Left cardiac atrium (tissue), 4 donors: ENCODE results near the gene SHROOM1. TPM values are rescaled to one million over a fixed set of nuclear protein-coding genes. Genes with fewer than 3 reads are reported as not detected.

Experiments used
- ATAC-seq, 2 donors: fragments of 200-7000 bp; cut with Tn5 transposase; one replicate each; pipeline ENCODE4 v1.9.1; 2020; ENCODE audit warnings: mild to moderate bottlenecking in 2 of 2, moderate library complexity in 2 of 2
- DNase-seq: peaks from one replicate; pipeline ENCODE4 v3.0.0-alpha.2; 2020
- intact Hi-C, 2 donors: fragments of 100-400 bp; cut with DNase I; formaldehyde crosslinking; loops; one replicate each; pipeline versions ENCODE4 v1.14.1 to v1.15.1; 2022 to 2023
- total RNA-seq, 2 donors: library from RNA; stranded (reverse); fragmentation: NEBNext Ultra II Directional; extraction: Animal tissue kit (Norgen Biotek cat#: 25700); gene quantifications; one replicate each; pipeline ENCODE4 v1.2.1, GENCODE V29; 2021
- donor health status: DM: no; HTN: yes; CAD: no.
- donor health status: DM: no; HTN: yes; CAD: no; lungs with severe emphysema.
- donor health status: DM: yes; HTN: yes; CAD: no.
- donor health status: Dilated cardiomyopathy.

Gene SHROOM1
- total RNA-seq, 2 donors from 2014 or later: 6.1 to 7.2 TPM

GRCh38 chr5:132827943-132828673 lies 2.3 kb downstream of the SHROOM1 start:
- ATAC-seq: no peak
- intact Hi-C loops: loop anchor here in 1 of 2 donors (10.0 kb wide), 1 partner anchor 453 kb away; no protein-coding TSS in a partner anchor
- DNase-seq: no peak

DNA sequence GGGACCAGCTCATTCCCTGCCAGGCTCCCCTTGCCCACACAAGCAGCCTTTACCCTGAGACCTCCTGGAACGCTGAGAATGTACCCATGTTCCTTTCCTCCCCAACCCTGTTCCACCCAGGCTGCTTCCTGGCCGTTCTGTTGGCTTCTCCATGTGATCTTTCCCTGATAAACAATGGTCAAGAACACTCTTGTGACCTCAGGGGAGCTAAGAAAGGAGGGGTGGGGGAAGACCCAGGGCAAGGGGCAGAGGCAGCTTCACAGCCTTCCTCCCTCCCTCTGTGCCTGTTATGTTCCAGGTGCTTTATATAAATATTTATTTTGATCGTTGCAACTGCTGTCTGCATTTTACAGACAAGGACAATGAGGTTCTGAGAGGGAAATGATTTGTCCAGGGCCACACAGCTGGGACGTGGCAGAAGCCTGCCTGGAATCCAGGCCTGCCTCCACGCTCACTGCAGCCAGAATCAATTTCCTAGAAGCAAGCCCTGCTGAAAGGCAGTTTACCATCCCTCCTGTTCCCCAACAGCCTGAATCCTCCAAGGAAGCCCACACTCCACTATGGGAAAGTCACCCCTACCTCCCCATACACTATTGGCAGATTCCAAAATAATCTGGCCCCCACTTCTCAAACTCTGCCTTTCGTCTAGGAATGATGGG lies 3.9 kb downstream of the SHROOM1 start:
- ATAC-seq (no peak), DNase-seq (no peak)
- intact Hi-C loops: loop anchor here in 1 of 2 donors (10.0 kb wide), 1 partner anchor 452 kb away; no protein-coding TSS in a partner anchor

DNA sequence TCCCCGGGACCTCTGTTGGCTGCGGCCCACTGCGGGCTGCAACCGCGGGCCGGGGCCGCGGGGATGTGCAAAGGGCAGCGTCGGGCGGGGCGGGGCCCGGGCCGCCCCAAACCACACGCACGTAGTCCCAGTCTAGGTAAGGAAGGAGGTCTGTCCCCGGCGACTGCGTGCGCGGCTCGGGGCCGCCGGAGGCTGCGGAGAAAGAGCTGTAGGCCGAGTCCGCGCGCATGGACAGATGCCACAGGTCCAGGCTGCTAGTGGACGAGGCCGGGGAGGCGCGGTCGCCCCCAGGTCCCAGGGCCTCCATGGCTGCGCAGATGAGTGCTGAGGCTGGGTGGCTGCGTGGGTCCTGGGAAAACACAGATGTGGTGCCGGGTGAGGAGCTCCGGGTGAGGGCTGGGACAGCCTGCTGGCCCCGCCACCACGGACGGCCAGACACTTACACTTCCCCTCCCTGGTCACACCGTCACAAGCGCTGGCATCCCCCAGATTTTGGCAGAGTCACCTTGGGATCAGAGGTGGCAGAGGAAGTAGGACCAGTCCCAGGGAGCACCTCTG lies 4.5 kb downstream of the SHROOM1 start:
- ATAC-seq (no peak), DNase-seq (no peak)
- intact Hi-C loops: loop anchor here in 1 of 2 donors (10.0 kb wide), 1 partner anchor 451 kb away; no protein-coding TSS in a partner anchor

GRCh38 chr5:132825033-132825833 lies 5.2 kb downstream of the SHROOM1 start:
- intact Hi-C loops: loop anchor here in 1 of 2 donors (10.0 kb wide), 1 partner anchor 450 kb away; no protein-coding TSS in a partner anchor
- DNase-seq (no peak), ATAC-seq (no peak)

DNA sequence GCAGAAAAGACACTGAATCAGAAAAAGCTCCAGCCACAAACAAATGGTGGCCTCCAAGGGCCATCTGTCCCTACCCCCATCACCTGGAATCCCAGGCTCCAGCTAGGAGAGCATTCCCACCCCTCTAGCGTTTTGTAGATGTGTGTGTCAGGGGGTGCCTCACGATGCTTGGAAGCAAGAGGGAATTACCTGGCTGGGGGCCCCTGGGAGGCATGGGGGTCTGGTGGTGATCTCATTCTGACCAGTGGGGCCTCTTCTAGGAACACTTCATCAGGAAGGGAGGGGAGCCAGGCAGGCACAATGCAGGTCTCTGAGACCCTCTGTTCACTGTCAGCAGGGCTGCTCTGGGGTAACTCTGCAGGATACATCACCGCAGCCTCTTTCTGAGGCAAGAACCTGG lies 6.0 kb downstream of the SHROOM1 start:
- DNase-seq (no peak), ATAC-seq (no peak)
- intact Hi-C loops: loop anchor here (5.0 to 10.0 kb wide), 2 partner anchors 442 to 450 kb away; no protein-coding TSS in a partner anchor

GRCh38 chr5:132823481-132824050 lies 6.9 kb downstream of the SHROOM1 start:
- no peak for DNase-seq

GRCh38 chr5:132822650-132823480 lies 7.6 kb downstream of the SHROOM1 start:
- intact Hi-C loops: loop anchor here (5.0 to 10.0 kb wide), 2 partner anchors 441 to 448 kb away; no protein-coding TSS in a partner anchor
- ATAC-seq: peak; percentile 5 to 14
- no peak for DNase-seq

More at GRCh38 chr5:132823481-132824050, 6.9 kb downstream of the SHROOM1 start:
- no peak for ATAC-seq
- intact Hi-C loops: loop anchor here (5.0 to 10.0 kb wide), 2 partner anchors 441 to 449 kb away; no protein-coding TSS in a partner anchor

- ATAC-seq: peak in 1 of 2 donors; percentile 3
Observed at GRCh38 chr5:132821791-132822190, 8.7 kb downstream of the SHROOM1 start.

DNA sequence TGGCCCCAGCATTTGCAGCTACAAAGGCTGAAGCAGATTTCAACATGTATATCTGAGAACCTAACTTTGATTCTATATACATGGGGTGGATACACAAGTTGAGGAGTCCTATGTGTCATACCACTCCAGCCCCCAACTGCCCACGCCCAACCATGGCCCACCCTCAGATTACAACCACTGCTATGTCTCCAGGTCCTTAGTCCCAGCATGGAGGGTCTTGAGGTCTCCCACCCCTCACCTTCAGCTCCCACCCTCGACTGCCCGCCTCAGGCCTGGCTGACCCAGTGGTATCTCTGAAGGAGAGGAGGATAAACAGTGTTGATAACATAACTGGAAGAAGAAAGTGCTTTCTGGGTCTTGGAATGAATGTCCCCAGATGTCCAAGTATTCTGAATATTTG lies 9.1 kb downstream of the SHROOM1 start:
- intact Hi-C loops: loop anchor here (5.0 to 10.0 kb wide), 2 partner anchors 439 to 447 kb away; no protein-coding TSS in a partner anchor
- ATAC-seq (no peak), DNase-seq (no peak)

More at GRCh38 chr5:132821791-132822190, 8.7 kb downstream of the SHROOM1 start:
- DNase-seq: no peak
- intact Hi-C loops: loop anchor here (5.0 to 10.0 kb wide), 2 partner anchors 439 to 447 kb away; no protein-coding TSS in a partner anchor

DNA sequence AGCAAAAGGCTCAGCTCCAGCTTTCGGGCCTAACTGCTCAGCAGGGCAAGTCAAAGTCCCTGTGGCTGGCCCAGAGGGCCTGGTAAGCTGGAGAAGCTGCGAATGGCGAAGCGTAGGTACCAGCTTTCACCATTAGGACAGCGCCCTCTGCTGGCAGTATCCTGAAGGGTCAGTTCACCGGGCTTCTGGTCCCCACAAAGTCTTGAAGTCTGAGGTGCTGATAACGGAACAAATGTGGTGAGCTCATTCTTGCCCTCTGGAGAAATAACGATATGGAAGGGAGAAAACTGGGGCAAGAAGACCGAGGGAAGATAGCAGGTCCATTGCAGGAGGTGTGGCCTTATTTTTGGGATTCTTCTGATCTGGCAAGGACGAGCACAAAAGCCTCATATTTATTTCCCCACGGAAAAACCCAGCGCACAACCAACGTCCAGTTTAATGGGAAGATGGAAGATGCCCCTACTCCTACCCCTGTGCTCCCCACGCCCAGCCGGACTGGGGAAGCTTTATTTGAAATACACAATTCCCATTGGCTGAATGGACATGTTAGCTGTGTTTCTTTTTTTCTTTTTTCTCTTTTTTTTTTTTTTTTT lies 10.2 kb downstream of the SHROOM1 start:
- intact Hi-C loops: loop anchor here (5.0 to 10.0 kb wide), 2 partner anchors 438 to 445 kb away; no protein-coding TSS in a partner anchor
- peak; percentile 85 to 88 for ATAC-seq
- peak; percentile 92 for DNase-seq

DNA sequence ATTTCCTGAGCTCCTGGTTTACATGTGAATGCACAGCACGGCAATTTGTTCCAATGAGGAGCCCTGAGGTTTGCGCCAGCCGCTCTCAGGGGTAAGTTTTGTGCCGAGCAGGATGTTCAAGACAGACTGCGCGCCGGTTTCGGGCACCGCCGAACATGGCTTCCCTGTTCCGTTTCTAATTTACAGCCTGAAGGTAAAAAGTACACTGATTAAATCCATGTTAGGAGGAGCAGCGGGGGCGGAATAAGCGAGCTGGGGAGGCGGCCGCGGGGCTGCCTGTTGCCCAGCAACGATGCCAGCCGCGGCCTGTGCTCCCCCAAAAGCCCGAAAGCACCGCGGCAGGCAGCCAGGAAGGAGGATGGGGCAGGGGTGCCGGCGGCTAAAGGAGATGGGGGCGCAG lies 11.0 kb downstream of the SHROOM1 start:
- ATAC-seq: no peak
- DNase-seq: no peak
- intact Hi-C loops: loop anchor here in 1 of 2 donors (10.0 kb wide), 1 partner anchor 65 kb away; no protein-coding TSS in a partner anchor

GRCh38 chr5:132817011-132817410 lies 13.4 kb downstream of the SHROOM1 start:
- no peak for ATAC-seq
- intact Hi-C loops: loop anchor here in 1 of 2 donors (10.0 kb wide), 1 partner anchor 62 kb away; no protein-coding TSS in a partner anchor
- no peak for DNase-seq

DNA sequence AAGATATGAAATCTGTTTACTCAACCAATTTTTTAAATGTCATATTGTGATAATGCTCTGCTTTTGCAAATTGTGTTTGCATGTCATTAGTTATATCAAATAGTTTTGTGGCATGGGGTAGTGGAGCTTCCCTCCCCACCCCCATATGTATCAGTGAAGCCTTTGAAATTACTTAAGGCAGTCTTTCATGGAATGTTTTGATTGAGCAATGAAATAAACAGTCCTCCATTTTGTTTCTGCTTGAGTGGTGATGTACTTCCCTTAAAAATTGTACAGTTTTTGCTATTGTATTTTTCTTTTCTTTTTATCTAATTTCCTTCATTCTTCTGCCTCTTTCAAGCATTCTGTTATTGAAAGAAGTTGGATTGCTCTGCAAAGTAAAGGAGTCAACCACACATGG lies 13.9 kb downstream of the SHROOM1 start:
- intact Hi-C loops: loop anchor here in 1 of 2 donors (10.0 kb wide), 1 partner anchor 62 kb away; no protein-coding TSS in a partner anchor
- ATAC-seq (no peak), DNase-seq (no peak)

DNA sequence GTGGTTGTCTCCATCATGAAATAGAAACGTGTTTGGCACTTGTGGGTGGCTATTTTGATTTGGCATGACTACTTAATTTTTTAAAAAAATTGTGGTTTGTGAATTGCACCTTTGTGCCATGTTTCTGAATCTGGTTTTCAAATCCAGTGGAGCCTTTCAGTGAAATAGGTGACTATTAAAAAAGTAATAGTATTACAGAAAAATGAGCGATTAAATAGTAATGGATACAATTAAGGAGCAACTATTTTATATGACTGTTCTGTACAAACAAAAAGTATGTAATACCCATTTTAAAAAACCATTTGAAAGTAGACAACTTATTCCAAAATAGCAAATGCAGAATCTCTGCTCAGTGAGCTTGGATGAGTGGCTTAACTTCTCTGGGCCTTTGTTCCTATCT lies 14.4 kb downstream of the SHROOM1 start:
- intact Hi-C loops: loop anchor here in 1 of 2 donors (10.0 kb wide), 1 partner anchor 61 kb away; no protein-coding TSS in a partner anchor
- ATAC-seq (no peak), DNase-seq (no peak)

DNA sequence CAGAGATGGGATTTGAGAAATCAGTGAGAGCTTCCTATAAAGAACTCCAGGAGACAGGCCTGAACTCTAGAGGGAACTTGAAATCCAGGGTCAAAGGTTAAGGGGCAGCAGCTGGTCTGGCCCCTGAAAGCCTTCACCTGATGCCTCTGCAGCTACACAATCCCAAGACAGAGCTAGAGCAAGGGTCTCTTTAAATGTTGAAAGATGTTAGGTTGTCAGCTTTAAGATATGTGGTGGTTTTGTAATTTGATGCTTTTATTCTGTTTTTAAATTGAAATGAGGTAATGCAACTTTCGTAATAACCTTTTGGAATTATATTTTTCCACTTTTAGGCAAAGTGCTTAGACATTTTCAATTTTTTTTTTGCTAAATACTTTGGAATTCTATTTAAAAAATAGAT lies 15.0 kb downstream of the SHROOM1 start:
- DNase-seq (no peak), ATAC-seq (no peak)
- intact Hi-C loops: loop anchor here in 1 of 2 donors (10.0 kb wide), 1 partner anchor 61 kb away; no protein-coding TSS in a partner anchor

- no peak for DNase-seq
- peak in 1 of 2 donors; percentile 13 for ATAC-seq
- intact Hi-C loops: loop anchor here in 1 of 2 donors (10.0 kb wide), 1 partner anchor 60 kb away; no protein-coding TSS in a partner anchor
Observed at GRCh38 chr5:132814503-132815294, 15.7 kb downstream of the SHROOM1 start.
